Activated CD4-positive, alpha-beta T cell treated with anti-CD3 and anti-CD28 coated beads, Interleukin-2, amount 10 ng/mL, durations not matched to agents 24 days and 14 days (primary cell): ENCODE data around the gene LPAR3. TPM values are rescaled to one million over a fixed set of nuclear protein-coding genes. Genes with fewer than 3 reads are reported as not detected.

Experiments
- DNase-seq: peaks from one replicate; pipeline ENCODE4 v3.0.0; 2022
- H3K27ac Mint-ChIP-seq: one replicate; pipeline ENCODE4 v1.8.0; 2022; ENCODE audit warnings: mild to moderate bottlenecking, mixed read lengths
- H3K27me3 Mint-ChIP-seq: one replicate; pipeline ENCODE4 v1.8.0; 2022; ENCODE audit warnings: mixed read lengths
- H3K36me3 Mint-ChIP-seq: one replicate; pipeline ENCODE4 v1.8.0; 2022; ENCODE audit warnings: low read depth, mild to moderate bottlenecking, mixed read lengths
- H3K4me1 Mint-ChIP-seq: one replicate; pipeline ENCODE4 v1.8.0; 2021; ENCODE audit warnings: mixed read lengths
- H3K4me3 Mint-ChIP-seq: one replicate; pipeline ENCODE4 v1.8.0; 2022; ENCODE audit warnings: mild to moderate bottlenecking, moderate library complexity, mixed read lengths
- H3K9me3 Mint-ChIP-seq: one replicate; pipeline ENCODE4 v1.8.0; 2021; ENCODE audit warnings: mixed read lengths
- intact Hi-C: fragments of 100-400 bp; cut with micrococcal nuclease; formaldehyde crosslinking; loops from one replicate; pipeline ENCODE4 v1.15.1; 2023
- total RNA-seq: library from RNA; stranded (reverse); gene quantifications from 2 replicates; pipeline ENCODE4 v1.2.3, GENCODE V29; 2022

Gene LPAR3
- total RNA-seq, 1 donor from 2014 or later = 0.21 TPM

DNA sequence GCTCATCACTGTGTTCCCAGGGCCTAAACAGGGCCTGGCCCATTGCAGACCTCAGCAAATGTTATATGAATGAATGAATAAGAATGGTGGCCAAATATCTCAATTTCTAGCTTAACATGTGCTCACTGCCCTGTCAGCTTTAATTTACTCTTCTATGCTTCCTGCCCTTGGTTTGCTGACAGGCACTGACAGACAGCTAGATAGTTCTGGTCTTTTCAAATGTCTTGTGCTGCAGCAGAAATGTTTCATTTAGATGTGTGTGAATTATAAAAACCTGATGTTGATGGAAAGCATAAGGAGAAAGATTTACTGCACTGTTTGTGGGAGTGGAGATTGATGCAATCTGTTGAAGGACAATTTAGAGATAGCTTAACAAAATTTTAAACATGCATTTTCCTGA lies 48.9 kb downstream of the LPAR3 start:
- intact Hi-C loops = no loop called here
- Mint-ChIP-seq H3K27ac (no peak overlapping the region), H3K27me3 (peaks cover 8% of the 10 kb centered on the region), H3K4me3 (no peak overlapping the region), H3K4me1 (peaks cover 11% of the 10 kb centered on the region), H3K9me3 (peaks cover 3% of the 10 kb centered on the region), H3K36me3 (no peaks in the 10 kb centered on the region)
- no peak for DNase-seq

DNA sequence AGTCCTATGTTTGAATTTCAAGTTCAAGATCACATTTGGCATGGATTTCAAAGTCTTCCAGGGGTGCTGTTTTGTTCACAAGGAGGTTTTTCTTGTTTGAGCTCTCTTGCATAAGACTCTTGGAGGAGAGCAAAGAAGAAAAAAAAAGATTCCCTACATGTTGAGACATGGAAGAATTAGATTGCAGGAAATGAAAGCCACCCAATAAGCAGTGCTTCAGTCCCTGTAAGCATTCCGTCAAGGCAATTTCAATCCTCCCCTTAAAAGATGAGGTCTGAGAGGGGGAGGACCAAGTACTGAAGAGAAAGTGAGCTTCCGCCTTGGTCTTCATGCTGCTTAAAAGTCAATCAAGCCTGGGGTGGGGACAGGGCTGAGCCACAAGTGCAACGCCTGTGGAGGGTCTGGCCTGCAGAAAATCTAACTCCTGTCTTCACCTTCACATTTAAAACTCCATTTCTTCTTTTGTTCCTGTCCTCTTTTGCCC lies 50.2 kb downstream of the LPAR3 start:
- no peak for DNase-seq
- no peaks in the 10 kb centered on the region for H3K36me3 Mint-ChIP-seq
- peaks cover 8% of the 10 kb centered on the region for H3K4me1 Mint-ChIP-seq
- H3K27ac Mint-ChIP-seq = no peak overlapping the region
- H3K4me3 Mint-ChIP-seq = no peak overlapping the region
- intact Hi-C loops = no loop called here
- peaks cover 7% of the 10 kb centered on the region for H3K9me3 Mint-ChIP-seq
- peaks cover 8% of the 10 kb centered on the region for H3K27me3 Mint-ChIP-seq

DNA sequence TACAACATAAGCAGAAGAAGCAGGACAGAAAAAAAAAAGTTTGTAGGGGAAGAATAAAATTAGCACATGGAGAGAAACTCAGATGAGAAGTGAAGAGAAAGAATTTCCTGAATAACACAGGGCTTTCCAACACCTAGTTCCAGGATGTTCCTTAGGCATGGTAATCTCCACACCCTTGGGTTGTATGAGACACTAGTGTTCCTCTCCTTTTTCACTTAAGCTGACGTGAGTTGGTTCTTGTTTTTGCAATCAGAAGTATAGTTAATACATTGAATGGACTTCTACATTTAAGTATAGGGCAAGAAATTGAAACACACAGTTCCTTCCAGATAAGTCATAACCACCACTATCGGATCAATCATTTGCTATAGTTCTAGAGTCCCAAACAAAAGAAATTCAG lies 51.0 kb downstream of the LPAR3 start:
- intact Hi-C loops = no loop called here
- no peak for DNase-seq
- Mint-ChIP-seq H3K36me3 (no peaks in the 10 kb centered on the region), H3K9me3 (peaks cover 7% of the 10 kb centered on the region), H3K4me3 (no peak overlapping the region), H3K4me1 (peaks cover under 1% of the 10 kb centered on the region), H3K27ac (no peak overlapping the region), H3K27me3 (peaks cover 8% of the 10 kb centered on the region)

GRCh38 chr1:84840346-84840745 lies 52.7 kb downstream of the LPAR3 start:
- H3K27me3 Mint-ChIP-seq = peaks cover 6% of the 10 kb centered on the region
- peaks cover 7% of the 10 kb centered on the region for H3K9me3 Mint-ChIP-seq
- intact Hi-C loops = no loop called here
- no peak overlapping the region for H3K4me3 Mint-ChIP-seq
- no peak overlapping the region for H3K27ac Mint-ChIP-seq
- H3K4me1 Mint-ChIP-seq = no peaks in the 10 kb centered on the region
- no peaks in the 10 kb centered on the region for H3K36me3 Mint-ChIP-seq
- DNase-seq = no peak

GRCh38 chr1:84839544-84839943 lies 53.5 kb downstream of the LPAR3 start:
- no peak overlapping the region for H3K27ac Mint-ChIP-seq
- no peak overlapping the region for H3K4me3 Mint-ChIP-seq
- peaks cover 7% of the 10 kb centered on the region for H3K9me3 Mint-ChIP-seq
- peaks cover 3% of the 10 kb centered on the region for H3K4me1 Mint-ChIP-seq
- intact Hi-C loops = no loop called here
- DNase-seq = no peak
- H3K36me3 Mint-ChIP-seq = no peaks in the 10 kb centered on the region
- peaks cover 6% of the 10 kb centered on the region for H3K27me3 Mint-ChIP-seq

- H3K27me3 Mint-ChIP-seq = no peaks in the 10 kb centered on the region
- intact Hi-C loops = no loop called here
Observed at GRCh38 chr1:84836145-84836544, 56.9 kb downstream of the LPAR3 start.

GRCh38 chr1:84835169-84835568 lies 57.8 kb downstream of the LPAR3 start:
- Mint-ChIP-seq H3K9me3 (peaks cover 4% of the 10 kb centered on the region), H3K27ac (no peak overlapping the region), H3K27me3 (peaks cover 3% of the 10 kb centered on the region), H3K4me1 (peaks cover 3% of the 10 kb centered on the region), H3K4me3 (no peak overlapping the region), H3K36me3 (no peaks in the 10 kb centered on the region)
- intact Hi-C loops = no loop called here
- no peak for DNase-seq

More at GRCh38 chr1:84836145-84836544, 56.9 kb downstream of the LPAR3 start:
- no peak overlapping the region for H3K4me3 Mint-ChIP-seq
- no peak overlapping the region for H3K27ac Mint-ChIP-seq
- peaks cover 4% of the 10 kb centered on the region for H3K9me3 Mint-ChIP-seq
- no peak for DNase-seq
- peaks cover 3% of the 10 kb centered on the region for H3K4me1 Mint-ChIP-seq
- no peaks in the 10 kb centered on the region for H3K36me3 Mint-ChIP-seq

DNA sequence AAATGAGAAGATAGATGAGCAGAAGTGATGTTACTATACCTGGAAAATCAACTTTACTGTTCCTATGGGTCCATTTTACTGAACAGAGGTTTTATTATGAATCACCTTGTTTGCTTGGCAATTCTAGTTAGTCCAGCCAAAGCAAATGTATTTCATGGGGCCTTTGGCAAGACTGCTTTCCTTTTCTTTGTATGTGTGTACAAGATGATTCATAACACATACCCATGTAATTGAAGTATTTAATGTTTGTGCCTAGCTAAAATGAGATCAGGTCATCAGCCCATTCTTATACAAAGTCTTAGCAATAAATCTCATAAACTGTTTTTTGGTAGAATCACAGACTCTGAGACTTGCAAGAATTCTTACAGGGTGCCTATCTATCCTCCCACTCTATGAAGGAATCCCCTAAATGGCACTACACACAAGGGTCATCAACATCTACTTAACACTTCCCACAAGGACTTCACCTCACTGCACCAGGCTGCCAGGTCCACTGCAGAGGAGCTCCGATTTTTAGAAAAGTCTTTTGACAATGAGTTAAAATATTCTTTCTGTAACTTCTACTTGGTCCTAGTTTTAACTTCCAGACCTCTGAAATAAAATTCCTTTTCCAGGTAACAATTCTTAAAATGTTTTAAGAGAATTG lies 58.5 kb downstream of the LPAR3 start:
- no peak overlapping the region for H3K27ac Mint-ChIP-seq
- DNase-seq = no peak
- H3K4me1 Mint-ChIP-seq = peaks cover 3% of the 10 kb centered on the region
- intact Hi-C loops = no loop called here
- H3K36me3 Mint-ChIP-seq = no peaks in the 10 kb centered on the region
- peaks cover 7% of the 10 kb centered on the region for H3K9me3 Mint-ChIP-seq
- H3K4me3 Mint-ChIP-seq = no peak overlapping the region
- H3K27me3 Mint-ChIP-seq = peaks cover 5% of the 10 kb centered on the region

DNA sequence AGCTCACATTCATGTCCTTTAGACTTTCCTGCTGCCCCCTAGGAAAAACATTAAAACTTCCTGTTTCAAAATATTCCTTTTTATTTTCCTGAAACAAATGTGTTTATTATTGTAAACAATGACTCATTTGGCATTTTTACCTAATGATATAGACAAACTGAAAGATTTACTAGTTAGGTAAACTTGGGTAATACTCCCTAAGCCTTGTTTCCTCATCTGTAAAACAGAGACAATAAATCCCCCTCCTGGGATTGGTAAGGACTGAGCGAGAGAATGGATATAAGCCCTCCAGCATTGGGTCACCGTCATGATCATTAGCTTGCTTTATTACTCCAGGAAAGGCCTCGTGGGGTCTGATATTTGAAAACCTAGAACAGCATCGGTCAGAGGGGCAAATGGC lies 59.8 kb downstream of the LPAR3 start:
- Mint-ChIP-seq H3K36me3 (no peaks in the 10 kb centered on the region), H3K27me3 (peaks cover 9% of the 10 kb centered on the region), H3K9me3 (peaks cover 5% of the 10 kb centered on the region), H3K27ac (no peak overlapping the region), H3K4me3 (no peak overlapping the region), H3K4me1 (peaks cover 3% of the 10 kb centered on the region)
- intact Hi-C loops = no loop called here
- no peak for DNase-seq

DNA sequence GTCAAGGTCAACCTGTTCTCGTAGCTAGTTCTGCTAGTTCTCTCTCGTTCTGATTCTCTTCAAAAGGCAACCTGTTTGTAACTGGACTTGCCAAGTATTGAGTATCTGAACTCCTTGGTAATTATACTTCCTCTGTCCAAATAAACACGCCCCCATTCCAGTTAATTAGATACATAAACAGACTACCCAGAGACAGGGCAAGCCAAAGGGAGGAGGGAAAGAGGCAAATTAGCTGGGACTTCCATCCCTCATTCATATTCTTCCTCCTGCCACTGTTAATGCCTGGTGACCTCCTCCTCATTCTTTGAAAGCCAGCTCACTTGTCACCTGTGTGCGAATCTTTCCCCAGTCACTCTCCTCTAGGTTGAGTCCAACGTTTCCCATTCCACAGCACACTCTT lies 62.9 kb downstream of the LPAR3 start:
- intact Hi-C loops = no loop called here
- H3K4me3 Mint-ChIP-seq = no peak overlapping the region
- no peak for DNase-seq
- no peaks in the 10 kb centered on the region for H3K36me3 Mint-ChIP-seq
- H3K4me1 Mint-ChIP-seq = peaks cover 2% of the 10 kb centered on the region
- peaks cover 18% of the 10 kb centered on the region for H3K27me3 Mint-ChIP-seq
- peaks cover 5% of the 10 kb centered on the region for H3K9me3 Mint-ChIP-seq
- no peak overlapping the region for H3K27ac Mint-ChIP-seq

DNA sequence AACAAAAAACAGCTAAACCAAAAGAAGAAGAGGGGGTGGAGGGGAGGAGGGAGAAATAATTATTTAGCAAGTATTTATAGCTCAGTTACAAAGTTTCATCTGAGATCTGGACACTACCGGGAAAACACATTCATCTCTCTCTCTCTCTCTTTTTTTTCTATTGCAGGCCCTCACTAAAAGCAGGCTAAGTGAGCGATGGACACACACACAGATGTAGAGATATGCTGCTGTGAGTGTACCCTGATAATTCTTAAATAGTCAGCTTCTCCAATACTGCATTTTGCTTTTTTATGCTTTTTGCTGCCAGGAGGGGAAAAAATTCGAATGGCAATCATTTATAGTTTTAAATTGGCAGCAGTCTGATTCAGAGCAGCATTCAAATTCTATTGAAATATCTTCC lies 65.0 kb downstream of the LPAR3 start:
- intact Hi-C loops = no loop called here
- no peaks in the 10 kb centered on the region for H3K36me3 Mint-ChIP-seq
- H3K4me3 Mint-ChIP-seq = no peak overlapping the region
- peaks cover 18% of the 10 kb centered on the region for H3K27me3 Mint-ChIP-seq
- no peak overlapping the region for H3K27ac Mint-ChIP-seq
- no peak for DNase-seq
- peaks cover 5% of the 10 kb centered on the region for H3K9me3 Mint-ChIP-seq
- H3K4me1 Mint-ChIP-seq = no peaks in the 10 kb centered on the region

DNA sequence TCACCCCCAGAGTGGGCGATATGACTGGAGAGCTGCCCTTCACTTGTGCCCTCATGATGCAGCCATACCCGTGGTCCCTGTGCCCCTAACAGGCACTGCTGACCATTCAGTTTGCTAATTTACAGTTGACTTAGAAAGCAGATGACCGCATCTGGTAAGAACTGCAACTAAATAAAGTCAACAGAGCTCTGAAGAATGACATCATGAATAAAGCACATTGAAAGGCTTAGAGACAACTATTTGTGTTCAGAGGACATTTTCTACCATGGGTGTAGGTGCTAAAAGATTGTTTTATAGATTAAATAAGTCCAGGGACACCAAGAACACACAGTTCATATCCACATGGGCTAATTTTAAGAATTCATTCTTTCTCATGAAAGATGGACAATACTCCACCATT lies 65.5 kb downstream of the LPAR3 start:
- H3K4me3 Mint-ChIP-seq = no peak overlapping the region

DNA sequence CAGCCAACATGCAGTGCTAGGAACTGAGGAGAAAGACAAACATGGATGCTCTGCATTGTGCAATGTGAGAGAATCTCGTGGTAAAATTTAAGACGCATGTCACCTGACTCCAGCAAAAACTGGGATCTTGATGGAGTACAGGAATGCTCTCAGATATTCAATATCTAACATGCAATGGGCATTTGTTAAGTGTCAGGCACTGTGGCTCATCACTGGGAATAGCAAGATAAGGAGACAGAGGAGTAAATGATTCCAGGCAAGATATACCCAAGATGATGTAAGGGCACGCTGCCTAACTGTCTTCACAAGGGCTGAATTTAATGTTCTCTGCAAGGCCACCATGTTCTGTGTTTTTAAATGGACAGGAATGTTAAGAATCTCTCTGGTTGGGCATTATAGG lies 67.8 kb downstream of the LPAR3 start:
- intact Hi-C loops = no loop called here
- H3K27ac Mint-ChIP-seq = no peak overlapping the region

More for the DNA sequence above, 65.5 kb downstream of the LPAR3 start:
- Mint-ChIP-seq H3K4me1 (no peaks in the 10 kb centered on the region), H3K36me3 (no peaks in the 10 kb centered on the region), H3K9me3 (peaks cover 5% of the 10 kb centered on the region), H3K27ac (no peak overlapping the region), H3K27me3 (peaks cover 18% of the 10 kb centered on the region)
- DNase-seq = no peak
- intact Hi-C loops = no loop called here

GRCh38 chr1:84823991-84824390 lies 69.0 kb downstream of the LPAR3 start:
- intact Hi-C loops = no loop called here
- Mint-ChIP-seq H3K4me3 (no peak overlapping the region), H3K9me3 (no peaks in the 10 kb centered on the region), H3K27ac (no peak overlapping the region), H3K4me1 (peaks cover 2% of the 10 kb centered on the region), H3K36me3 (no peaks in the 10 kb centered on the region), H3K27me3 (peaks cover 14% of the 10 kb centered on the region)
- no peak for DNase-seq

More for the DNA sequence above, 67.8 kb downstream of the LPAR3 start:
- peaks cover 18% of the 10 kb centered on the region for H3K27me3 Mint-ChIP-seq
- peaks cover 2% of the 10 kb centered on the region for H3K4me1 Mint-ChIP-seq
- H3K36me3 Mint-ChIP-seq = no peaks in the 10 kb centered on the region
- H3K4me3 Mint-ChIP-seq = no peak overlapping the region
- no peak for DNase-seq
- peaks cover 5% of the 10 kb centered on the region for H3K9me3 Mint-ChIP-seq

- Mint-ChIP-seq H3K27me3 (peaks cover 12% of the 10 kb centered on the region), H3K36me3 (no peaks in the 10 kb centered on the region), H3K4me1 (peaks cover 5% of the 10 kb centered on the region), H3K4me3 (no peak overlapping the region), H3K9me3 (no peaks in the 10 kb centered on the region), H3K27ac (no peak overlapping the region)
- no peak for DNase-seq
- intact Hi-C loops = no loop called here
Observed at GRCh38 chr1:84823511-84823910, 69.5 kb downstream of the LPAR3 start.
